HG02763 (cell line): Measurements from ENCODE around the gene GPRIN3.
"Not testable (repeated sequence)": the region's sequence is repeated elsewhere in the genome, so short reads cannot be mapped to it uniquely, and the experiment has no call there.

Experiments
- ATAC-seq: cut with Tn5 transposase; IDR thresholded peaks from one replicate; pipeline ENCODE4 v1.9.1; 2021; ENCODE audit warnings: mild to moderate bottlenecking, moderate library complexity; ENCODE audit not compliant: unreplicated experiment

The GPRIN3 gene

DNA sequence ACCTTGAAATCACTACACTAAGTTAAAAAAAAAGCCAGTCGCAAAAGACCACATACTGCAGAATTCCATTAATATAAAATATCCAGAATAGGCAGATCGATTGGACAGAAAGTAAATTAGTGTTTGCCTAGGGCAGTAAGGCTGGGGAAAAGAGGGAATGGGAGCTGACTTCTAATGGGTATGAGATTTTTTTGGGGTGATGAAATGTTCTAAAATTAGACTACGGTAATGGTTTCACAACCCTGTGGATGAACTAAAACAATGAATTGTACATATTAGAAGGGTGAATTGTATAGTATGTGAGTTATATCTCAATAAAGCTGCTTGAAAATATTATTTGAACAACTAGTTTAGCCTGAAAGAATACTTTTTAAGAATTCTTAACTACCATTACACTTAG lies 6.7 kb upstream of the GPRIN3 start:
- no peak for ATAC-seq

DNA sequence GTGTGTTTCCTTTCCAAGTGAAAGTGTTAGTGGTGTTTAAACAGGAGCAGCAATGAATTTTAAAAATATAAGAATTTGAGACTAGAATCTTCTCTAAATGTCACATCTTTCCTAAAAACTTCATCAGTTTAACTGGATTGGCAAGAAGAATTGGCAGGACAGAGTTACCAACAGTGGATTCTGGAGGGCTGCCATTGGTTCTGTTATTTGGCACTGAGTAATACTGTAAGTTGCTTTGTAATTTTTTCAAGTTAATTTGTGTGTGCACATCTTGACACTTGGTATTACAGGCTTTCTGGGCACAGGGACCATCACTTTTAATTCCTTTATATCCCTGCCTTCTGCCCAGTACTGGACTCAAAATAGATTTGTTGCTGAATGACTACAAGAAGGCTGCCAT lies 4.5 kb upstream of the GPRIN3 start:
- ATAC-seq, result no peak

- no peak for ATAC-seq
These were observed 3.8 kb upstream of the GPRIN3 start for GRCh38 chr4:89311433-89311832.

DNA sequence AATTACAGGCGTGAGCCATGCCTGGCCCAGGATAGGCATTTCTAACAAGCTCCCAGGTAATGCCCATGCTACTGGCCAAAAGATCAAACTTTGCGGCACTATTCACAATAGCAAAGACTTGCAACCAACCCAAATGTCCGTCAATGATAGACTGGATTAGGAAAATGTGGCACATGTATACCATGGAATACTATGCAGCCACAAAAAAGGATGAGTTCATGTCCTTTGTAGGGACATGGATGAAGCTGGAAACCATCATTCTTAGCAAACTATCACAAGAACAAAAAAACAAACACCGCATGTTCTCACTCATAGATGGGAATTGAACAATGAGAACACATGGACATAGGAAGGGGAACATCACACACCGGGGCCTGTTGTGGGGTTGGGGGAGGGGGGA lies 1.6 kb upstream of the GPRIN3 start:
- ATAC-seq, result not testable (repeated sequence)

DNA sequence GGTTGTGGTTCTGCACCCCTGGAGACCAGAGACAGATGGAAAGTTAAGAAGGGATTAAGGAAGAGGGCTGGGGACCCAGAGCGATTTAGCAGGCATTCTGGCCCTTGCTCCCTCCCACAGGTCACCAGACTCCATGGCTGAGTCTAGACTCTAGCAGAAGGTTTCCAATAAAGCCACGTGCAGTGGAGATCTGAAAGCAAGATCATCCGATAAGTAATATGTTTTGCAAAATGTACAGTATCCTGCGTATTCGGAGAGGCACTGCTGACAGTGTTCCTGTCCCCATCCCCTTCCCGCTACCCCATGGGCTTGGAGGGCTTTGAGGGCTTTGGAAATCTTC lies 531 bp upstream of the GPRIN3 start:
- ATAC-seq, result no peak

DNA sequence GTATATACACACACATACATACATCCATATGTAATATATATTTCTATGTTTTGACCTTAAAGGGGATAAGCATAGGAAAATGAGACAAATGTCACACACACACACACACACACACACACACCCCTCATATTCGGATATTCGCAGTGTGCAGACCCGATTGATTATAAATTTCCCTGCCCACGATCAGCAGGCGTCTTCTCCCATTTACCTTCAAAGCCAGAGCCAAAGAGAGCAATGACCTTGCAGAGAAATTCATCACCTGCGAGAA lies 488 bp downstream of the GPRIN3 start:
- ATAC-seq, result no peak

DNA sequence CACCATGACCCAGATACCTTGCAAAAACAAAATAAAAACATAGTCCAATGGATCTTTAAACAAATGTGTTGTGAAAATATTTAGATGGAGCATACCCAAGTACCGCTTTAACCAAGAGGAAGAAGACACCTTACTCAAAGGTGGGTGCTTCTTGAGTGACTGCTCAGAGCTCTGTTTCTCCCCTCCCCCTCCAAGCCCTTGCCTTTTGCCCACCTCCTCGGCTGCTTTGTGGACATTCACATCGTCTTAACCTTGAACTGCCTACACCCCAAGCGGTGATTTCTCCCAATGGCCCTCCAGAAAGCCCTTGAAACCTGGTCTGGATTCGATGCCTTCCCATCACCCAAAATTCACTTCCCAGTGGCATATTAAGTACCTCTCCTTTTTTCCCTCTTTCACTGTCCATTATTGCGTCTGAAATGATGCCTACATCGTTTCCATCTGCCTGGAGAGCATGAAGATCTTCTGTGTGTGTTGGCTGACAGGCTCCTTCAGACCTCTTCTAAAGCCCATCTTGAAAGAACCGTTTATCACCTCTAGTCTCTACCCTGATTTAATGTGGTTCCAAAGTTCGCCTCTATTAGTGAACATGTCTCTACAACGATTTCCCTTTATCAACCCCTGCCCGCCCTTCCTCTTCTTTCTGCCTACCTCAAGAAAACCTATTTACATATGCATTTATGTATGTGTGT lies 968 bp downstream of the GPRIN3 start:
- ATAC-seq, result no peak

DNA sequence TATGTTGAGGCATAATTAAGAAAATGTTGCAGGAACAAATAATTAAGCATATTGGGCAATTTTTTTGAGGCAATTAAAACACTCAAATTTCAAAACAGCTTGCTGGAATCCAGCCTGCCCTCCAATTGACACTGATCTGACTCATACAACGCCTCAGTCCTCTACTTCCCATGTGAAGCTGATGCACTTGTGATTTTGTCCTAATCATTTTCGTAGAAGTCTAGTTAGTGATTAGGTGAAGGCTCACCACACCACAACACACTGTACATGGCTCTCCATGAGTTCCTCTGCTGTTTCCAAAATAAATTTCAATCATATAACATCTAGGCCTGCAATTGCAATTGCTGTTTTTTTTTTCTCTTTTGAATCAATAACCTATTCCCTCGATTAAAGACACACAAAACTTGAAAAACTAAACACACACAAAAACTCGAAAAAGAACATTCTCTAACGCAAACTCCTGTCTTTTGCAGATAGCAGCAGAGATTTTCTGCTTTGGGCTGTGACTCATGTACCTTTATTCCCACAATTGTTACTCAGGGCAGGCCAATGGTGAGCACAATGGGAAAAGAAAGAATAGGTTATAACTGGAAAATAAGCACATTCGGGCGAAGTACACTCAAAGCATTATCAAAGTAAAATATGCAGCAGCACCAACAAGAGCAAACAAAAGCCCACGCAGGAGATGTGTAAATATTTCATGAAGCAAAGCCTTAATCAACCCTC lies 1.7 kb downstream of the GPRIN3 start:
- no peak for ATAC-seq

GRCh38 chr4:89305028-89305427 lies 2.6 kb downstream of the GPRIN3 start:
- ATAC-seq, result no peak

DNA sequence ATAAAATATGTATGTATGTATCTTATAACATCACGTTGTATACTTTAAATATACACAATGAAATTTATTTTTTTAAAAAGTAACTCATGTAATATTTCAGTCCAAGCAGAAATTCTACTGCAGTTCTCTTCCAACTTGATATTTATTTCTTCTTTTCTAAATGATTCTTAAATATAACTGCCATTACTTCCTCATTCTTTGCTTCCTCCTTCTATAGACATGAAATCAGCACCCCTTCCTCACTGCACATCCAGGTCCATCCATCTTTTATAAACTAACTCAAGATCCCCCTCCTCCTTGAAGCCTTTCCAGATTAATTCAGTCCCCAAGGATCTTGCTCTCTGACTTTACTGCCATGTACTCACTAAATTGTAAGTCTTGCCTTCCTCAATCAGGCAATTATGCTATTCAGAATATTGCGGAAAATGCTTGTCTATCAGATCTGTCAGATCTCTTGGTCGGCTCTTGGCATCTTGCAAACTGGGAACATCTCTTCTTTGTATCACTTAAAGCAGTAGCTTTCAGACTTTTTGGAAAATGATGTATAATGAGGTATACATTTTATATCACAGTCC lies 3.7 kb downstream of the GPRIN3 start:
- no peak for ATAC-seq

DNA sequence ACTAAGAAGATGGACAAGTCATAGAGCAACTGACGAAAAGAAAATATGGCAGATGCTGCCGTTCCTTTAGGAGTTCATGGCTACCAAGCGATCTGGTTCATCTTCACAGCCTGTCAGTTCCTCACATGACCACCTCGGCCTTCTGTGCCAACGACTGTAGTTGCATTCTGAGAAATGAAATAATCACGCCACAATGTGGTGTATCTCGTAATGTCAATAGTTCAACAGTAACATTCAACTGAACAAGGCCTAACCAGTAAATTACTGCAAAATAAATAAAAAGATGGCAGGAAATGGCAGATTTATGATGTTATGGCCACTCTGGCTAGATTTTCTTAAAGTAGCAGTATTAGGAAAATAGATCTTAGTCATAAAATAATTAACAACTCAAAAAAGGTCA lies 4.4 kb downstream of the GPRIN3 start:
- ATAC-seq, result no peak

- no peak for ATAC-seq
These were observed 5.7 kb downstream of the GPRIN3 start for GRCh38 chr4:89301902-89302301.

DNA sequence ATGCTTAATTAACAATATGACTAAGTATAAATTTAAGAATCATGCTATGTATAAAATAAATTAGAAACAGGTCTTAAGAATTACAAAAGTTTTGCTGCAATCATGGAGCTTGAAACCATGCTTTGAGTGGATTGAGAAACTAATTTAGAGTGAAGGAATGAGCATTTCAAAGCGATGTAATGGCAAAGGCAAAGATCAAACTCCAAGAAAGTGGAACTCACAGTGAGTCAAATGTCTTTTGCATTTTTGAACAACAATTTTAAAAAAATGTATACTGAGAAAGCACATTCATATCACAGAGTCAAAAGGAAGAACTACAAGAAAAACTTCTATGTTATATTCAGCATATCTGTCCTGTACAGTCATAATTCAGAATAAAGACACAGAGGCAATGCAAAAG lies 6.6 kb downstream of the GPRIN3 start:
- ATAC-seq, result no peak

- no peak for ATAC-seq
These were observed 7.1 kb downstream of the GPRIN3 start for GRCh38 chr4:89300499-89300898.

DNA sequence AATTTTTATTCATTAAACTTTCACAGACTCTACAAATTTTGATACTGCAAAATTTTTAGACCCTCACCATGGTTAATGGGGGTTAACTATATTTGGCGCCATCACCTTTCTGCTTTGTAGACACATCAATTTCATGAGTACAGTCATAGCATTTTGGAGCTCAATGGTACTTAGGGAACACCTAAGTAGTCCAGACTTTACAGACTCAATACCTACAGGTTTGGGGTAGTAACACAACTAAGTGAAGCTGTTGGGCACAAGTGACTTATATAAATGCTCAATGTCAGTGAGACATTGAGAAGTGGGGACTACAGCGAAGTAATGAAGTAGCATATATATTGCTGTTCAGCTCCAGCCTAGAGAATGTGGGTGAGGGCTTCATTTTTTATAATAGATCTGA lies 7.5 kb downstream of the GPRIN3 start:
- ATAC-seq, result no peak

DNA sequence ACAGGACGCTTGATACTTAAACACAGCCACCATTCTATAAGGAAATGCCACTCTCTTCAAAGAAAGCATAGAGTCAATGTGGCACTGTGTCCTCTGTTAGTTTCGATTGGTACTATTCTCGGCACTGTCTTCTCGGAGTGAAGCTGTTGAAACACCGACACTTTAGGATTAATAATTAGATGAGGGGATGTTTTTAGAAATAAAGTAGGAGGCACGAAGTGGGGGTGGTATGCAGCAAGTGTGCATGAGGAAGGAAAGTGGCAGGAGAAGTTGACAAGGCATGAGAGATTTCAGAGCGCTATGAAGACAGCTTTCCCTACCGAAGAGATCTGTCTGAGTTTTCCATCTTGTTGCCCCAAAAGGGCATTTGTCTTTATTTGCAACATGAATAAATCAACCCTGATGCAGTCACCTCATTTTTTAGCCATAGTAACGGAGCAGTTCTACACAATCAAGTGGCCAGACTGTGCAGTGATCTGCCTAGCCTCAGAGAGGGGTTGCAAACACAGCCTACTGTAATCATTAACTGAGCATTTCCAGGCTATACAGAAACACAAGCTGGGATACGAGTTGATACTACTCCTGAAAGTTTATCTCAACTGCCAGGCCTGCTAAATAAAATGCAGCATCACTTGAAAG lies 8.3 kb downstream of the GPRIN3 start:
- ATAC-seq, result peak; percentile 39

DNA sequence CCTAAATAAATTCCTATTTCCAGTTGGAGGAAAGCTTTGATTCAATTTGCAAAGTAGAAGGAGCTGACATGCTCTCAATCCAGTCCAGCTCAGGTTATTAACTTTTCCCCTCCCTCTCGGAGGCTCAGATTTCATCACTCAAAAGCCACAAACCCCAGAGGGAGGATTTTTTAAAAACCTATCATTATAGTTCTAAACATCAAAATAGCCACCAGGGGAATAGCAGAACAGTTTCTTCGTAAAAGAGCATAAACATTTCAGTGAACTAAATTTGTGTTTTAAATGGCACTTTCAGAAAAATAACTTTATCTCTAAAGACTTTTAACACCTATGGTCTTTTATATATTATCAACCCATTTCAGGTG lies 8.8 kb downstream of the GPRIN3 start:
- ATAC-seq, result no peak

GRCh38 chr4:89298155-89298554 lies 9.4 kb downstream of the GPRIN3 start:
- peak; percentile 41 for ATAC-seq

- ATAC-seq, result no peak
These were observed 10.7 kb downstream of the GPRIN3 start for GRCh38 chr4:89296896-89297295.

DNA sequence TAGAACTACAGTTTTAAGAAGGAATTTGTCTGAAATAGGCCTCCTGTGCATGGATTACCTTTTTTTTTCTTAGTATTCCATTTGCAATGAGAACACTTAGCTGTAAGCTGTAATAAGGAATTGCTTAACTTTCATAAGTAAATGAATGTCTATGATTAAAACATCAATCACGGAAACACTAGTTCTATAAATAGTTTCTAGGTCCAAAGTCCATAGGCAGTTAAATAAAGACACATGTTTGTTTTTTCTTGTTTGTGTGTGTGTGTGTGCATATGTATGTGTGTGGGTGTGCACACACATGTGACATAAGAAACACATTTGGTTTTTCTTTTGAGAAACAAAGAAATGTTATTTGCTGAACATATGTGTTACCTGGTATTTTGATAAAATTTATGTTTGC lies 11.2 kb downstream of the GPRIN3 start:
- no peak for ATAC-seq

- no peak for ATAC-seq
These were observed 12.1 kb downstream of the GPRIN3 start for GRCh38 chr4:89295415-89295927.
